HG02798 (cell line): ENCODE measurements around the gene CPA4.
"Not testable (repeated sequence)": the region's sequence is repeated elsewhere in the genome, so short reads cannot be mapped to it uniquely, and the experiment has no call there.

Experiments used
- ATAC-seq: cut with Tn5 transposase; IDR thresholded peaks from one replicate; pipeline ENCODE4 v1.9.1; 2021; ENCODE audit warnings: mild to moderate bottlenecking; ENCODE audit not compliant: unreplicated experiment, poor library complexity

Gene CPA4

GRCh38 chr7:130292682-130293257 lies at the start of gene CPA4:
CPA4 (plus strand) TSS chr7:130293161; CDS start chr7:130293181, 20 bp downstream.
- no peak for ATAC-seq

GRCh38 chr7:130243486-130243885 lies 49.5 kb upstream of the CPA4 start:
- not testable (repeated sequence) for ATAC-seq

- ATAC-seq = not testable (repeated sequence)
These were observed 46.5 kb upstream of the CPA4 start for GRCh38 chr7:130246491-130246890.

- ATAC-seq = not testable (repeated sequence)
These were observed 44.1 kb upstream of the CPA4 start for GRCh38 chr7:130248842-130249241.

GRCh38 chr7:130249626-130250025 lies 43.3 kb upstream of the CPA4 start:
- ATAC-seq = not testable (repeated sequence)

GRCh38 chr7:130254555-130254954 lies 38.4 kb upstream of the CPA4 start:
- no peak for ATAC-seq

GRCh38 chr7:130256704-130257103 lies 36.3 kb upstream of the CPA4 start:
- no peak for ATAC-seq

- ATAC-seq = no peak
These were observed 34.4 kb upstream of the CPA4 start for GRCh38 chr7:130258494-130259078.

GRCh38 chr7:130262448-130262847 lies 30.5 kb upstream of the CPA4 start:
- ATAC-seq = no peak

- no peak for ATAC-seq
These were observed 29.8 kb upstream of the CPA4 start for GRCh38 chr7:130263130-130263529.

- ATAC-seq = no peak
These were observed 26.6 kb upstream of the CPA4 start, which contains the start of gene CPA2 for GRCh38 chr7:130266258-130266960. CPA2 (plus strand) TSS chr7:130266863; CDS start chr7:130266882, 19 bp downstream.

GRCh38 chr7:130266961-130267321 lies 26.0 kb upstream of the CPA4 start:
- ATAC-seq = no peak

- ATAC-seq = no peak
These were observed 24.3 kb upstream of the CPA4 start for GRCh38 chr7:130268463-130269317.

- ATAC-seq = no peak
These were observed 23.7 kb upstream of the CPA4 start for GRCh38 chr7:130269318-130269694.

GRCh38 chr7:130270947-130271800 lies 21.8 kb upstream of the CPA4 start:
- no peak for ATAC-seq

- no peak for ATAC-seq
These were observed 20.4 kb upstream of the CPA4 start for GRCh38 chr7:130272381-130273080.

GRCh38 chr7:130273081-130273932 lies 19.7 kb upstream of the CPA4 start:
- no peak for ATAC-seq

- no peak for ATAC-seq
These were observed 19.1 kb upstream of the CPA4 start for GRCh38 chr7:130273933-130274255.

GRCh38 chr7:130274296-130274695 lies 18.7 kb upstream of the CPA4 start:
- ATAC-seq = no peak
